G401.6 (cell line): Measurements from ENCODE around the gene FAM171A1.
"Not testable (repeated sequence)": the region's sequence is repeated elsewhere in the genome, so short reads cannot be mapped to it uniquely, and the experiment has no call there.

Experiments
- FAIRE-seq: peaks from 2 replicates; lab custom pipeline; 2012; peaks lifted over from hg19 to GRCh38; lab: Jason Lieb, UNC

FAM171A1 gene

GRCh38 chr10:15316871-15317464 is 54.1 kb downstream of the FAM171A1 start:
- FAIRE-seq = no peak

DNA sequence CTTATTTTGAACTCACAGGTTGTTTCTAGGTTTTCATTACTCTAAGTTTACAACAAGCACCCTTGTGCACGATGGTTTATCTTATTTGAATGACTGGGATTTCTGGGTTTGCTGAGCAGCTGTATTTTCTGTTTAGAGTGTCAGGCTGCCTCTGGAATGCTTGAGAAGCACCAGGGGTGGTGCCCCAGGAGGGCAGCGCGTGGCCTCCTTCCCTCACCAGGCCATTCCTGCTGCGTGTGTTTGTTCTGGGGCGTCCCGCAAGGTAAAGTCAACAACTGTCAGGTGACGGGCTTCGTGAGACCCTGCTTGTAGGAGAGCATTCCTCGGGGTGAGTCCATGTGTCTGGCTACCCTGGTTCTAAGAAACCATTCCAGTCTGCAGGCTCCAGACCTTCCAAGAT is 54.9 kb downstream of the FAM171A1 start:
- FAIRE-seq = no peak

DNA sequence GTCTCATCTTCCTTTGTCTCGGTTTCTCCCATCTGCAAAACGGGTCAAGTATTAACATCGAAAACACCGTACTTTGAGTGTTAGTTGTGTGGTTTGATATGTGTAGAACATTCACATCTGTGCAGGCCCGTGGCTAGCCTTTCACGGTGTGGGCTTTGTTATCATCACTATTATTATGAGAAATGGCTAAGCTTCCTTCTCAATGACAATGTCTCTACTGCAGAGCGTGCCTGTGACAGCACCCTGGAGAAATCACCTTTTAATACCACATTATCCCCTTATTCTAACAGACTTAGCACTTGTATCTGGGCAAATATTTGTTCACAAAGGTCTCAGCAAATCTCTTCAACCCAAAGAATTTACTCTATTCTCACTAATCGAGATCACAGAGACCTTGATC is 55.8 kb downstream of the FAM171A1 start:
- FAIRE-seq = no peak

DNA sequence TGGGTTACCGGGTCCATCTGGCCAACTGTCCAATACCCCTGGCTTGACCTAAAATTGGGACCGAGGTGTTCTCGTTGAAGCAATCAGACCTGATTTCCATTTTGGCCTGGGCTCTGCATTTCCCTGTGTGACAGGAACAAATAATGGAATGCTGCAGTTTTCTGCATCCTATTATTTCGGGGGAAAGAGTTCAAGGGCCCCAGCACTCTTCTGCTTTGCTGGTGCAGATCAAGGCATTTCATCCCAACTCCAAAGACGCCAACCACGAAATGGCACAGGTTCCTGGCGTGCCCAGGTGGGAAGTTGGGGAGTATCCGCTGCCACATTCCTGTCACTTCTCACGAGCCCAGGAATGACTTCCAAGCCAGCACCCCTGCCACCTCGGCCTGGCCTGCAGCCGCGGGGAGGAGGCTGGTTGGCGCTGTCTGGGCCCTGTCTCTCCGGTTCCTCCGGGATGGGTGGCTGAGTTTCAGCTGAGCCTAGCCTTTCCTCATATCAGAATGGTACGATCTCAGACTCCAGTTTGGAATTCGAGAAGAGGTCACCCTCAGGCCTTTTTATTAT is 56.5 kb downstream of the FAM171A1 start:
- FAIRE-seq = no peak

GRCh38 chr10:15313843-15314242 is 57.2 kb downstream of the FAM171A1 start:
- no peak for FAIRE-seq

DNA sequence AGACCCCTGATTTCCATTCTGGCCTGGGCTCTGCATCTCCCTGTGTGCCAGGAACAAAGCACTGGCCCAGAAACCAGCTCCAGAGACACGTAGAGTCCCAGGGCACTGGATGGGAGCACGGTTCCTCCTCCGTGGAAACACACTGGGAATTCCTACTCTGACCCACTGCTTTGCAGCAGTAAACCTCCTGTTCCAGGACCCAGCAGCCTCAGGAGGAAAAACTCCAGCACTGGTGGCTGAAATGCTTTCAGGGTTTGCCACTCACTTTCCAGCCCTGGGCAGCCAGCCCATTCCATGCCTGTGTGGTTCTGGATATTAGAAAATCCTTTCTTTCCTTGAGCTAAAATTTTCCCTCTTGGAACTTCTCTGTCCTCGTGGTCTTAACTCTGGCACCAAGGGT is 58.0 kb downstream of the FAM171A1 start:
- no peak for FAIRE-seq

DNA sequence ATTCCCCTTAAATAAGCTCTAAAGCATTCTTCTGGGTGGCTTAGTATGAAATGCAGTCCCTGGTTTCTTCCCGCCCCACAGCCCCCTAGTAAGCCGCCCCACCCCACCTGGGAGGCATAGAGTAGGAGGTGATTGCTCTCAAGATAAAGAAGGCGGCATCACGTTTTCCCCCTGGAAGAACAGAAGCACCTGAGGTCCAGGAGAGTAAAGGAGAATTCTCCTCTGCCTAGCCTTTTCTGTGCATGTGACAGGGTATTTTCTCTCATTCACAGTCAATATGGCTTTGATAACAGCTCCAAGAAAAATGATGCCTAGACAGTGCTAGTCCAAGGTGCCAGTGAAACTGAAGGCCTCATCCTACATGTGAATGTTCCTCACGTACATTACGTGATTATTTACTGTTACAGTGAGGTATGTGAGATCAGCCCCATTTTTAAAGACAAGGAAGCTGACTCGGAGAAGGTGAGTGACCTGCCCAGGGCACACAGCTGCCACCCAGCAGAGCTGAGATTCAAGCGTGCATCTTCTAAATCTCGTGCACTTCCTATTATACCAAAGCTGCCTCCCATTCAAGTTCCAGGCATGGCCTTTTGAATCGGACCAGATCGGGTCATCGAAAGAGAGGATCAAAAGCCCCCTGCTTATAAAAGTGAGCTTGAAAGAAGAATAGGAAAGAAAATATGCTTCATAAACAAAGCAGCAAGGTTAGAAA is 59.4 kb downstream of the FAM171A1 start:
- FAIRE-seq = no peak

DNA sequence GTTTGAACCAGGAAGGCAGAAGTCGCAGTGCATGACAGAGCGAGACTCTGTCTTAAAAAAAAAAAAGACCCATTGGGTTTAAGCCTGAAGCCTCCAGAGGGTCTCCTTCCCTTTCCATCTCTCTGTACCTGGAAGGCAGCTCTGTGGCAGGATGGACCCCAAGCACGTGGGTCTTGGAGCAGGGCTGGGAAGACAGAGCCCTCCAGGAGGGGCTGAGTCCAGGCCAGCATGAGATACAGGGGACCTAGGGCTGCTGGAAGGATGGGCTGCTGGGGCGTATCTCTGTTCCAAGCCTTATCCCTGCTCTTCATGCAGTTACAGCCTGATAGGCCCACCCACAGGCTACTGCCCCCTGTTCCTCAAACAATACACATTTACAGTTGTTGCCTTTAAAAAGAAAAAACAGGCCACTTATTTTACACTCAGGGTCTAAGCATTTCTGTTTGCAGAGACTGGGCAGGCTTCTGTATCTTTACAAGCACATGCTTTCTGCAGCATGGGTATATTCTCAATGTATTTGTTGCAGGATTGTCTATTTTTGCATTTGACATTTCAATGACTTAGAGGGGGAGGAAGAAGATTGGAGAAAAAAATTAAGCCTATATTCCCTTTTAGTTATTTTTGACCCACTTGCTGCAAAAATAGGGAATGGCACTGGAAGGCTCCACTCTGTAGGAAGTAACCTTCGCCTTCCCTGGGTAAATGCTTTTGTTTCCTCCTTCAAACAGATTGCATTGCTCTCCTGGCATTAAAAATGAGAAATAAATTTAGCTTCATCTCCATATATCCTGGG is 60.1 kb downstream of the FAM171A1 start:
- FAIRE-seq = no peak

DNA sequence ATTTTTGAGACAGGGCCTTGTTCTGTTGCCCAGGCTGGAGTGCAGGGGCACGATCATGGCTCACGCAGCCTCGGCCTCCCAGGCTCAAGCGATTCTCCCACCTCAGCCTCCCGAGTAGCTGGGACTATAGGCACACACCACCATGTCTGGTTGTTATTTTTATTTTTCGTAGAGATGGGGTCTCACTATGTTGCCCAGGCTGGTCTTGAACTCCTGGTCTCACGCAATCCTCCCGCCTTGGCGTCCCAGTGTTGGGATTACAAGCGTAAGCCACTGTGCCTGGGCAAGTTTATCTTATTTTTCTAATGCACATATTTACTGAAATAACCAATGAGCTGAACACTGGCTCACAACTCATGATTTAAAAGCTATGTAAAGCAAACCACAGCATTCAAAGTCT is 61.9 kb downstream of the FAM171A1 start:
- no peak for FAIRE-seq

DNA sequence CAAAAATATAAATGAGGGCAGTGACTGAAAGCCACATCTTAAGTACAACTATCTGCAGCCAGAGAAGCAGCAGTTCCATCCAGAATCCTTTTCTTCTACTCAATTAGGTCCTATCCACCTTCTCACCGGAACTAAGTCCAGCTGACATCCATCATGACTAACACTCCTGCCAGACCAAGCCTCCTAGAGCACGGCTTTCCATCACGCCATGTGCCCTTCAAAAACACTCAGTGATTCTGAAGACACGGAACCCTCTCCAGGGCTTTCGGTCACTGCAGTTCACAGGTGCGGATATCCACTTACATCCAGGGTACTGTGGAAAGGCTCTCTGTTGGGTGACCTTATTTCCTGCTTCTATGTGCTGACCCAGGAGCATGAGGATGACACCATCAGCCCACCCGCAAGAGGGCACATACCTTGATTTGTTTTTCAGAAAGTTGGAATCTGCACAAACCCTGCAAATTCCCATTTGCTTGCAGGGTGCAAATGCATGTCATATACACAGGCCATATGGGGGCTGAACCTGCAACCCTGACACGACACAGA is 64.3 kb downstream of the FAM171A1 start:
- no peak for FAIRE-seq

- no peak for FAIRE-seq
Observed at GRCh38 chr10:15305634-15306033, 65.5 kb downstream of the FAM171A1 start.

DNA sequence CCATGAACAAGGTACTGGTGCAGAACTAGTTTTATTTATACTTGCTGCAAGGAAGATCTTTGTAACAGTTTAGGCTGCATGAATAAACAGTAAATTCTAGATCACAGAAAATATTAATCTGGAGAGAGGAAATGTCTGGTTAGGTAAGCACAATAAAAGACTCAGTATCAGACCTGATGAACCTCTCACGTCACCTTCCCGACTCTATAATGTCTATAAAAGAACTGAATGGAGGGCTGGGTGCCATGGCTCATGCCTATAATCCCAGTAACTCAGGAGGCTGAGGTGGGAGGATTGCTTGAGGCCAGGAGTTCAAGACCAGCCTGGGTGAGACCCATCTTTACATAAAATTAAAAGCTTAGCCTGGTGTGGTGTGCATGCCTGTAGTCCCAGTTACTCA is 65.9 kb downstream of the FAM171A1 start:
- FAIRE-seq = no peak

- not testable (repeated sequence) for FAIRE-seq
Observed at GRCh38 chr10:15302188-15302956, 68.7 kb downstream of the FAM171A1 start.

DNA sequence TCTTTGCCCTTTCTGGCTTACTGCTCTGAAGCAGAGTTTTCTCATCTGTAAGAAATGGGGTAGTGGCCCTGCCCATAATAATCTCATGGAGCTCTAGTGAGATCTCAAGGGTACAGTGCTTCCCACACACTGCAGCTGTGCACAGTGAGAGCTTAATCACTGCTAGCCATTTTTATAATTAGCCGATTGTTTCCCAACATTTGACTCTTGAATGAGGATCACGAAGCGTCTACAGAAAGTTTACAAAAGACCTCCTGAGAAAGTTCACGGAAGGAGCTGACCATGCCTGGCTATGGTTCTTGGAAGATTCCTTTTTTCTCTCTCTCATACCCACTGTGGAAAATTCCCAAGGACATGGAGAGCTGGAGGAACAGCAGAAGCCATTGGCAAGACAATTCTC is 70.4 kb downstream of the FAM171A1 start:
- no peak for FAIRE-seq

DNA sequence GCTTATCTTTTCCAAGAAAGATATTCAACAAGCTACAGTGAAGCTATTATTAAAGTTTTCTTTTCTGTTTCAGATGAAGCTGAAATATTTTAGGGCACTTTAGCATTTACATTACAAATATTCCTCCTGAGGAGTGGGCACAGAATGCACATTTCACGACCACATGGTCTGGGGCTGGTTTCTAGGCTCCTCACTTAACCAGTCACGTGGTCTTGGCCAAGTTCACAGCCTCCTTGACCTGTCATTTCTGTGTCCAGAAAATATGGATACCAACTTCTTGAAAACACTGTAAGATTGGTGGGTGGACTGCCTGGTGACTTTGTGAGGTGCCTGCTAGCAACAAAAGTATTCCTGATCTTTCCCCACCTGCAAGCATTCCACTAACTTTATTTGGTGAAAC is 70.9 kb downstream of the FAM171A1 start:
- FAIRE-seq = no peak

DNA sequence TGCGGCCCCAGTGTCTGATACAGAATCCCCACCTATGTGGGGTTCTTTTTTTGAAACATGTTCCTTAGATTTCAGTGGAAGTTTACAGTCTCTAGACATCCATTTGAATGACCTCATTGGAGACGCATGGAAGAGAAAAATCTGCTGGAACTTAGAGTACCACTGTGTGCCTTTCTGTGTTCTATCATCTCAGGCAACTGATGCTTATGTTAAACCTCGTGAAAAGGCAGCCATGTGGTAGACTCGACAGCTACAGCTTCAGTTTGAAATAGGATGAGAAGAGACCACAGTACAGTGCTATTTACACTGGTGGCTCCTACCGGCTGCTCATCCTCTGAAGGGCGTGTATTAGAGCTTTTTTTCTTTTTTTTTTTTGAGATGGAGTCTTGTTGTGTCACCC is 74.4 kb downstream of the FAM171A1 start:
- no peak for FAIRE-seq

GRCh38 chr10:15295537-15296325 is 75.4 kb downstream of the FAM171A1 start:
- no peak for FAIRE-seq

DNA sequence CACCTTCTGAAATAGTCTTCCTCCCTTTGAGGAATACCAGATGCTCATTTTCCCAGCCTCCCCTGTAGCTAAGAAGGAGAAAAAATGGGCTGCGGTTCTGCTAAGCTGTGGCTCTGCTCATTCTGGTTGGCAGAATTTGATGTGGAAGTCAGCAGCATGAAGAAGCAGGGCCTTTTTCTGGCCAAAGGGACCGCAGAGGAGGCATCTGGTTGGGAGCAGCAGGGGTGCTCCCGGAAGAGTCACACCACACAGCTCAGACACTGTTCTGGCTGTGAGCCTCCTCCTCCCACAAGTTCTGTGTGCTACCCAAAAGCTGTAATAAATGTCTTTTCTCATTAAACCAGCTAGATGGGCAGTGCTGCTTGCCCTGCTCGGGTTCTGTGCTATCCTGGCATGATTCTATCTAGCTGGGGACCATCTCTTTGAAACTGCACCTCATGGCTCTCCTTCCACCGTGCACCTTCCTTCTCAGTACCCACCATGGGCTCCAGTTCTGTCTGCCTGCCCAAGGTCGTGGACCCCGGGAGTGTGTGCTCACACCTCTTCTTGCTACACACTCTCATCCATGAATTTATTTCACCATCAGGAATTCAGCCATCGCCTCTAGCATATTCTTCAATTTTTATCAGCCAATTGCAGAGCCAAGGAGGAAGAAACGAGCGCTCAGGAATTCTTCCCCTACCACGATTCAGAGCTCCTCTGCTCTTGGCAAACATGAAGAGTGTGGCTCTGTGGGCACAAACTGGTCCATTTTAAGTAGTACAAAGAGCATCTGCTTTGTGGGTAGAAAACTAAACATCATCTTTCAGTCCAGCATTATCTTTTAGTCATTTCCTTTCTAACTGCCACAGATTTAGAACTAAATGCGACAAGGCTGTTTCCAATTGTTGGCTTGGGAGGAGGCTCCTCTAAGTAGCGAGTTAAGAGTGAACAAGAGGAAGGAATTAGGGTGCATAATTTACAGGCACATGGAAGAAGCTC is 76.9 kb downstream of the FAM171A1 start:
- no peak for FAIRE-seq

- FAIRE-seq = no peak
Observed at GRCh38 chr10:15290671-15291070, 80.4 kb downstream of the FAM171A1 start.

GRCh38 chr10:15290150-15290549 is 80.9 kb downstream of the FAM171A1 start:
- FAIRE-seq = no peak
